Rectal smooth muscle tissue (tissue), 1 donor: Measurements from ENCODE around the gene SDS.

Experiments used
- H3K27ac ChIP-seq: one replicate; pipeline ENCODE4 v1.7.0; 2013; ENCODE audit warnings: low read depth, low read length, inconsistent platforms
- H3K27me3 ChIP-seq: one replicate; pipeline ENCODE4 v1.7.0; 2013; ENCODE audit warnings: low read length; ENCODE audit not compliant: control insufficient read depth, insufficient read depth
- H3K36me3 ChIP-seq: one replicate; pipeline ENCODE4 v1.7.0; 2013; ENCODE audit warnings: low read length; ENCODE audit not compliant: control insufficient read depth, insufficient read depth
- H3K4me1 ChIP-seq: one replicate; pipeline ENCODE4 v1.7.0; 2013; ENCODE audit warnings: low read length; ENCODE audit not compliant: control insufficient read depth, insufficient read depth
- H3K4me3 ChIP-seq: one replicate; pipeline ENCODE4 v1.7.0; 2013; ENCODE audit warnings: low read length
- H3K9ac ChIP-seq: one replicate; pipeline ENCODE4 v1.7.0; 2013; ENCODE audit warnings: low read length

SDS gene

GRCh38 chr12:113392988-113393579 is 10.6 kb downstream of the SDS start:
- no peak overlapping the region for H3K27ac ChIP-seq
- H3K36me3 ChIP-seq: no peaks in the 10 kb centered on the region
- H3K27me3 ChIP-seq: no peaks in the 10 kb centered on the region
- H3K9ac ChIP-seq: no peak overlapping the region
- no peak overlapping the region for H3K4me3 ChIP-seq
- H3K4me1 ChIP-seq: no peaks in the 10 kb centered on the region

GRCh38 chr12:113392520-113392919 is 11.2 kb downstream of the SDS start:
- Histone ChIP-seq H3K27me3 (no peaks in the 10 kb centered on the region), H3K27ac (no peak overlapping the region), H3K36me3 (no peaks in the 10 kb centered on the region), H3K4me3 (no peak overlapping the region), H3K9ac (no peak overlapping the region), H3K4me1 (no peaks in the 10 kb centered on the region)

GRCh38 chr12:113391650-113392337 is 11.9 kb downstream of the SDS start:
- Histone ChIP-seq H3K9ac (no peak overlapping the region), H3K27ac (no peak overlapping the region), H3K36me3 (no peaks in the 10 kb centered on the region), H3K4me3 (no peak overlapping the region), H3K4me1 (no peaks in the 10 kb centered on the region), H3K27me3 (no peaks in the 10 kb centered on the region)

- Histone ChIP-seq H3K27me3 (no peaks in the 10 kb centered on the region), H3K4me1 (no peaks in the 10 kb centered on the region), H3K9ac (no peak overlapping the region), H3K36me3 (no peaks in the 10 kb centered on the region), H3K27ac (no peak overlapping the region), H3K4me3 (no peak overlapping the region)
Measured at GRCh38 chr12:113391145-113391544, 12.5 kb downstream of the SDS start.

GRCh38 chr12:113390064-113391043 is 13.3 kb downstream of the SDS start:
- H3K27me3 ChIP-seq: no peaks in the 10 kb centered on the region
- H3K36me3 ChIP-seq: no peaks in the 10 kb centered on the region
- no peaks in the 10 kb centered on the region for H3K4me1 ChIP-seq
- no peak overlapping the region for H3K27ac ChIP-seq
- no peak overlapping the region for H3K9ac ChIP-seq
- H3K4me3 ChIP-seq: no peak overlapping the region

GRCh38 chr12:113388351-113388750 is 15.3 kb downstream of the SDS start:
- Histone ChIP-seq H3K27ac (no peak overlapping the region), H3K36me3 (peaks cover 3% of the 10 kb centered on the region), H3K4me1 (no peaks in the 10 kb centered on the region), H3K4me3 (no peak overlapping the region), H3K9ac (no peak overlapping the region), H3K27me3 (no peaks in the 10 kb centered on the region)

GRCh38 chr12:113387631-113388030 is 16.1 kb downstream of the SDS start:
- Histone ChIP-seq H3K36me3 (peaks cover 3% of the 10 kb centered on the region), H3K27ac (no peak overlapping the region), H3K4me1 (no peaks in the 10 kb centered on the region), H3K9ac (no peak overlapping the region), H3K27me3 (no peaks in the 10 kb centered on the region), H3K4me3 (no peak overlapping the region)

GRCh38 chr12:113386866-113387566 is 16.7 kb downstream of the SDS start:
- peaks cover 3% of the 10 kb centered on the region for H3K36me3 ChIP-seq
- no peaks in the 10 kb centered on the region for H3K4me1 ChIP-seq
- H3K9ac ChIP-seq: no peak overlapping the region
- H3K4me3 ChIP-seq: no peak overlapping the region
- no peak overlapping the region for H3K27ac ChIP-seq
- H3K27me3 ChIP-seq: no peaks in the 10 kb centered on the region

- Histone ChIP-seq H3K27ac (no peak overlapping the region), H3K4me3 (no peak overlapping the region), H3K36me3 (peaks cover 7% of the 10 kb centered on the region), H3K4me1 (no peaks in the 10 kb centered on the region), H3K27me3 (no peaks in the 10 kb centered on the region), H3K9ac (no peak overlapping the region)
Measured at GRCh38 chr12:113385282-113385882, 18.3 kb downstream of the SDS start.

- no peaks in the 10 kb centered on the region for H3K4me1 ChIP-seq
- no peaks in the 10 kb centered on the region for H3K27me3 ChIP-seq
- H3K36me3 ChIP-seq: peaks cover 7% of the 10 kb centered on the region
- no peak overlapping the region for H3K27ac ChIP-seq
- H3K9ac ChIP-seq: no peak overlapping the region
- no peak overlapping the region for H3K4me3 ChIP-seq
Measured at GRCh38 chr12:113384778-113385177, 18.9 kb downstream of the SDS start.

GRCh38 chr12:113382206-113382605 is 21.5 kb downstream of the SDS start:
- Histone ChIP-seq H3K4me1 (no peaks in the 10 kb centered on the region), H3K27ac (no peak overlapping the region), H3K27me3 (no peaks in the 10 kb centered on the region), H3K9ac (no peak overlapping the region), H3K36me3 (peaks cover 7% of the 10 kb centered on the region), H3K4me3 (no peak overlapping the region)

GRCh38 chr12:113381220-113381619 is 22.5 kb downstream of the SDS start:
- Histone ChIP-seq H3K4me3 (no peak overlapping the region), H3K27ac (no peak overlapping the region), H3K36me3 (peaks cover 10% of the 10 kb centered on the region), H3K27me3 (no peaks in the 10 kb centered on the region), H3K4me1 (no peaks in the 10 kb centered on the region), H3K9ac (no peak overlapping the region)
